ENCODE measurements around the gene NACC1.

The NACC1 gene

GRCh38 chr19:13117772-13118423 is at the start of gene NACC1:
Gene NACC1, plus strand, starts transcription at chr19:13118264. Its CDS starts 16,944 bp downstream, at chr19:13135208.
- TF ChIP-seq CTCF (IDR thresholded peaks at IDR 0.05) = no peak
- peak; percentile 90 for DNase-seq (ENCODE audit: low spot score)
- Histone ChIP-seq H3K27ac (peak within 1 kb of the TSS; percentile 48 to 74), H3K4me3 (peak within 1 kb of the TSS; percentile 89)

GRCh38 chr19:13069415-13070359 is 48.4 kb upstream of the NACC1 start:
- H3K4me3 ChIP-seq = peak overlapping the region; percentile 33
- TF ChIP-seq CTCF (IDR thresholded peaks at IDR 0.05) = no peak
- H3K27ac ChIP-seq = peak overlapping the region; percentile 40 to 80
- DNase-seq (ENCODE audit: low spot score) = no peak

GRCh38 chr19:13070425-13071140 is 47.5 kb upstream of the NACC1 start:
- no peak for TF ChIP-seq CTCF (IDR thresholded peaks at IDR 0.05)
- no peak for DNase-seq (ENCODE audit: low spot score)
- H3K27ac ChIP-seq = peak overlapping the region; percentile 40 to 80
- H3K4me3 ChIP-seq = peak overlapping the region; percentile 33

GRCh38 chr19:13071444-13072187 is 46.4 kb upstream of the NACC1 start:
- TF ChIP-seq CTCF (IDR thresholded peaks at IDR 0.05) = no peak
- DNase-seq (ENCODE audit: low spot score) = no peak
- Histone ChIP-seq H3K27ac (peak overlapping the region; percentile 16 to 80), H3K4me3 (no peak overlapping the region)

GRCh38 chr19:13072188-13072908 is 45.7 kb upstream of the NACC1 start:
- Histone ChIP-seq H3K27ac (peak overlapping the region; percentile 16 to 80), H3K4me3 (no peak overlapping the region)
- TF ChIP-seq CTCF (IDR thresholded peaks at IDR 0.05) = no peak
- DNase-seq (ENCODE audit: low spot score) = no peak

- Histone ChIP-seq H3K4me3 (no peak overlapping the region), H3K27ac (peak overlapping the region in 1 of 2 donors; percentile 80)
- no peak for TF ChIP-seq CTCF (IDR thresholded peaks at IDR 0.05)
- no peak for DNase-seq (ENCODE audit: low spot score)
Observed at GRCh38 chr19:13073263-13073662, 44.8 kb upstream of the NACC1 start.
